GM19467 (cell line): ENCODE data around the gene PDGFRB.

ENCODE experiments used
- ATAC-seq: cut with Tn5 transposase; IDR thresholded peaks from one replicate; pipeline ENCODE4 v1.9.1; 2021; ENCODE audit warnings: mild to moderate bottlenecking, moderate library complexity; ENCODE audit not compliant: unreplicated experiment

The PDGFRB gene

DNA sequence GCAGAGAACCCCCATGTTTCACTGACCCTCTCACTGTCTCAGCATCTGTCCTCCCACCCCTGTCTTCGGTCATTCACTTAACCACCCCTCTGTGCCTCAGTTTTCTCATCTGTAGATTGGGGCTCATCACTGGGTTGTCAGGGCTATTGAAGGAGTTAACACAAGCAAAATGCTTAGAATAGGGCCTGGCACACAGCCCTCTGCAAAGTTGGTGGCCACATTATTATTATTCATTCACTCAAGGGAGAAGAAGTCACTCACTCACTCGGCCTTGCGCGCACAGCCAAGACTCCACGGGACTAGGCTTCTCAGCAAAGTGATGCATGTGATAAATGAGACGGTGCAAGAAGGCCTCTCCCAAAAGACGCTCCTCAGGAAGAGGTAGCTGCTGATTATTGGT is 8.0 kb downstream of the PDGFRB start:
- ATAC-seq: no peak

DNA sequence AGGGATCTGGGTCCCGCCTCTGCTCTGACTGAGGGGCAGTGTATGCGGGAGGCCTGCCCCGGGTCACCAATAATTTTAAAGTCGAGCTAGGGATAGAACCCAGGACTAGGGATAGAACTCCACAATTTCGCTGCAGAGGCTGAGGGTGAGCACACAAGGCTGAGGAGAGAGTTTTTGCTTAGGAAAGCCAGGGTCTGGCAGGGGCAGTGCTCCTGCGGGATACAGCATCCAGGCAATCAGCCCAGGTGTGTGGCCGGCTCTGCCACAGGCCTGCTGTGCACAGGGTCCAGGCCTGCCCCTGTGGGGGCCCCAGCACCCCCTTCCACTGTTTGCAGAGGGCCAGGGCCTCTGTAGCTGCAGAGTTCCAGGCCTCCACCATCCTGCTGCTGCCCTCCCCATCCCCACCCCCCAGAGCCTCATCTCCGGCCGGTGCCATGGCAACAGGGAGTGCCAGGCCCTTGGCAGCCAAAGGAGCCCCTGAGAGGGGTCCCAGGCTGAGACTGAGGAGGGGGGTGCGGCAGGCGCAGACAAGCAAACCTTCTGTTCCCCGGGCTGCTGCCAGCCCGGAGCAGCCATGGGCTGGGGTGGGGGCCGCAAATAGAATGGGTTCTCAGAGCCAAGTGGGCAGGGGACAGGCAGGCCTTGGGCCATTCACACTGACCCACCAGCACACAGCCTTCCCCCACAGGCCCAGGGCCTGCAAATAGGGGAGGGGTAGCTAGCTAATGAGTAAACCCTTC is 8.6 kb downstream of the PDGFRB start:
- no peak for ATAC-seq

DNA sequence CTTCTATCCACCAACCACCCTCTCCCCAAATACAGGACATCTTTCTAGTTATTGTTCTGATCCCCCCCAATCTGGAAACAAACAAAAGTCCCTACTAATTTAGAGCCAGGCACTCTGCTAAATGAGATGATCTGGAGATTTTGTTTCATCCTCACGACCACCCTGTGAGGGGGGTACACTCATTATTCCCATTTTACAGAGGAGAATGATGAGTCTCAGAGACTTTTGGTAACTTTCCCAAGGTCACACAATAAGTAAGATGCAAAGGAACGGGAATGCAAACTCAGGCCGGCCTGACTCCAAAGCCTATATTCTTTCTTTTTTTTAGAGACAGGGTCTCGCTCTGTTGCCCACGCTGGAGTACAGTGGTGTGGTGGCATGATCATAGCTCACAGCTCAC is 9.4 kb downstream of the PDGFRB start:
- no peak for ATAC-seq

DNA sequence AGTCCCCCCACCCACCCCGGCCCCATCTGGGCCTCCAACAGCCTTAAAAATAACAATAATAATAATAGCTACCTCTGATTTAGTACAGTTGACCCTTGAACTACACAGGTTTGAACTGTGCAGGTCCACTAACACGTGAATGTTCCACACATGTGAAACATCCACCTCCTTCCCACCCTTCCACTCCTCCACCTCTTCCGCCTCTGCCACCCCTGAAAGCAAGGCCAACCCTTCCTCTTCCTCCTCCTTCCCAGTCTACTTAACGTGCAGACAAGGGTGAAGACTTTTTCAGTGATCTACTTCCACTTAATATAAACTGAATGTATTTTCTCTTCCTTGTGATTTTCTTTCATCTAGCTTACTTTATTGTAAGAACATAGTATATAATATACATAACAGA is 10.8 kb downstream of the PDGFRB start:
- ATAC-seq: no peak

DNA sequence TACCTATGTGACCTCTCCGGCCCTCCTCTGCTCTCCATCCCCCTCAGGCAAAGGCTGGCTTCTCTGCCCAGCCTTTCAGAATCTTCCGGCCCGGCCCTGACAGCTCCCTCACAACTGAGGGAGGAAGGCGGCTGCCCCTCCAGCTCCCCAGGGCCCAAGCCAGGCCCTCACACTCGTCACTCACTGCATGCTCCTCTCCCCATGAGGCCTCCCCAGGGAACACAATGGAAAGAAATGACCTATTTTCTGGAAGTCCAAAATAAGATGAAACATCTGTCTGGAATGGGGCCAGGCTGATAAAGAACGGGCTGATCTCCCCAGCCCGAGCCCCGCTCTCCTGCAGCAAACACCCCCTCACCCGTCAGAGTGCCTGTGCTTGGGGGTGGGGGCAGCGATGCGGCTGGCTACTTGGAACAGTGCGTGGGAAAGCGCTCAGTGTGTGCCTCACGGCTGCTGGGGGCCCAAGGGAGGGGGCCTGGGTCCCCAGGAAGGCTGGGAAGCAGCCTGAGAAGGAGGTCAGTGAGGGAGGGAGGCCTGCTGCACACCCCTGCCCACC is 11.3 kb downstream of the PDGFRB start:
- no peak for ATAC-seq

DNA sequence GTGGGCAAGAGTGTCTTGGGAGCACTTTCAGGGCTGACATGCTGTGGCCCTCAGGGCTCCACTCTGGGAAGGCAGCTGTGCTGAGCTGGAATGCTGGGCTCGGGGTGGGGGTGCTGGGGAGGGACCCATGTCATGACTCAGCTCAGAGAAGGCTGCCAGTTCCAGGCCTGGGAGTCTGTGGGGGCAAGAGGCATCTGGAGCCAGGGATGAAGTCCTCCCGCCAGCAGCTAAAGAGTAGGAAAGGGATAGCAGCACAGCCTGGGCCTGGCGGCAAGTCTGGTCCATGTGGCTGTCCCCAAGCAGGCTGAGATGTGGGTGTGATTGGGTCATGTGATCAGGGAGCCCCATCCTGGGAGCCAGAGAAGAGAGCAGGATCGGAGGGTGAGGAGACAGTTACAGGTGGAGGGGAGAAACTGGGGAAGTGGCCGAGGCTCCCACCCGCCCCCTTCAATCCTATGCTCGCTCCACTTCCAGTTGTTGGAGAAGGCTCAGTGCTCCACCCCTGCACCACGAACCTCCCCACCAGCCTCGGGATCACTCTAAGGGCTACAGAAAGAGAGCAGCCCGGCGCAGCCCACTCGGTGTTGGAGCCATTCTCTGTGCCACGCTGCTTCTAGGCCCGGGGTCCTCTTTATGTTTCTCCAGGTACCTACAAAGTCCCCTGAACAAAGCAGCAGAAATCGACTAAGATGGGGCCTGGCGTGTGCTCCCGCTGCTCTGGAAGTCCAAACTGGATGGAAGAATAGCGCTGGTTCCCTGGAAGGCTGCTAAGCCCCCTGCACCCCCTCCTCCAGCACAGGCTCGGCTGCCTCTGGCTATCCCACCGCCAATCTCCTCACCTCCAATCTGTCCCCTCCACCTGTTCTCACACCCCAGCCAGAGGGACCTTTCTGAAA is 12.0 kb downstream of the PDGFRB start:
- no peak for ATAC-seq

DNA sequence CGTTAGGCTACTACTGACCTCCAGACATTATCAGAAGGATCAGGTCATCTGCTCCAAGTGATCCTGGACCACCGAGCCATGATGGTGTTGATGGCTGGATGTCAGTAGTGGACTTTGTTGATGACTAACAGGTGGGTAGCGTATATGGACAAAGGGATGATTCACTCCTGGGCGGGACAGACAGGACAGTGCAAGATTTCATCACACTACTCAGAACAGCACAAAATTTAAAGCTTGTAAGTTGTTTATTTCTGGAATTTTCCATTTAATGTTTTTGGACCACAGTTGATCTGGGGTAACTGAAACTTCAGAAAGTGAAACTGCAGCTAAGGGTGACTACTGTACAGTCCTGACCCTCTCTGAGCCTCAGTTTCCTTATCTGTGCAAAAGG is 12.7 kb downstream of the PDGFRB start:
- no peak for ATAC-seq

DNA sequence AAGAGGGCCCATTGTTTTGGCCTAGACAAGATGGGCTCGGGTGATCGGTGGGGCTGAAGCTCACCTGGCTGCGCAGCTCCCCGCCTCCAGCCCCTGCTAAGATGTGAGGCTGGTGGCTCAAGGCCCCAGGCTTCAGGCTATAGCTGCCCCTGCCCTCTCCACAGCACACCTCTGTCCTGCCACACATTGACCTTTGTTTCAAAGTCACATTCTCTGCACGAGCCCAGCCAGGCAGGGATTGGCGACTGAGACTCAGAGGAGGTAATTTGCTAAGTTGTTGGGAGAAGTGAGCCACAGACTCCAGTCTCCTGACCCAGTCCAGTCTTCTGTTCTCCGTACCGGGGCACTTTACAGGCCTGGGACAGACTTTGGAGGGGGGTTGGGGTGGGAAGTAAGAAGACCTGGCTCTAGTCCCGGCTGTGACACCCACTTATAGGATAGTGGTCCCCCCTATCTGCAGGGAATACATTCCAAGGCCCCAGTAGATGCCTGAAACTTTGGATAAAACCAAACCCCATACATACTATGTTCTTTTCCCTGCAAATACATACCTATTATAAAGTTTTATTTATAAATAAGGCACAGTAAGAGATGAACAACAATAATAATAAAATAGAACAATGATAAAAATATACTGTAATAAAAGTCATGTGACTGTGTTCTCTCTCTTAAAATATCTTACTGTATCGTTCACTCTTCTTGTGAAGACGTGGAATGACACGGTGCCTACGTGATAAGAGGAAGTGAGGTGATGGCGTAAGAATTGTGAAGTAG is 13.3 kb downstream of the PDGFRB start:
- ATAC-seq: no peak

DNA sequence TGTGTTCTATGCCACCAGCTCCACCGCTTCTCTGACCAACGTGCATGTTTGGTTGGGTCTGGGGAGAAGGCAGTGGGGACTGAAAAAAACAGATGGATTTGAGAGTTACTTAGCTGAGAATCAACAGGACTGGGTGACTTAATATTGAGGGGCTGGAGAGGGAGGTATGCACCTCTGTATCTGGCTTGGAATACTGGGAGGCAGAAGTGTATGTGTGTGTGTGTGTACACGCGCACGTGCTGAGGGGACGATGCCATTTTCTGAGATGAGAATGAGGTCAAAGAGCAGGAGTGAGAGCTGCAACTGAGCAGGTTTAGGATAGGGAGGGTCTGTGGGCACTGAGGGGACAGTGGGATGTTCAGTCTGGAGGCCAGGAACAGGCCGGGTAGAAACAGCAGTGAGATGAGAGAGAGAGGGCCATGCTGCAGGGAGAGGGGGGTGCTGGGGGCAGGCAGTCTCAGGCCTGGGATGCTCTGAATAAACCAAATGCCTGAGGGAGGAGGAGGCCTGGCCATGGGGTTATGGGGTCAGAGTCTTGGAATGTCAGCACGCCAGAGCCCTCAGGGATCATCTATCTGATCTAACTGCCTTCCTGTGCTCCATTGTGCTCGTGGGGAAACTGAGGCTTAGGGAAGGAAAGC is 14.0 kb downstream of the PDGFRB start:
- no peak for ATAC-seq

DNA sequence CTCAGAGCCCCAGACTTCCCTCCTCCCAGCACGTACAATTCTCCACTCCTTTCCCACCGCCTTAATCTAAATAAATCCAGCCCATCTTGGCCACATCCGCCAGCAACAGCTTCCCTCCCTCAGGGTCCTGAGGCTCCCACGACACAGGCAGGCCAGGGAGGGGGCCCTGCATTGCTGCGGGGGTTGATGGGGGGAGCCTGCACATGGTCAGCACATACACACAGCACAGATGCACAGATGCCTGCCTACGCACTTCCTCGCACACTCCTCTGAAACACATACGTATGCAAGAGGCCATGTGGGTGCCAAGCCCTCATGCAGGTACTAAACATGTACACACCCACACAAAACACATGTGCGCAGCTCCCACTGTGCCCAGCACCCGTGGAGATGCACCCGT is 14.8 kb downstream of the PDGFRB start:
- no peak for ATAC-seq

DNA sequence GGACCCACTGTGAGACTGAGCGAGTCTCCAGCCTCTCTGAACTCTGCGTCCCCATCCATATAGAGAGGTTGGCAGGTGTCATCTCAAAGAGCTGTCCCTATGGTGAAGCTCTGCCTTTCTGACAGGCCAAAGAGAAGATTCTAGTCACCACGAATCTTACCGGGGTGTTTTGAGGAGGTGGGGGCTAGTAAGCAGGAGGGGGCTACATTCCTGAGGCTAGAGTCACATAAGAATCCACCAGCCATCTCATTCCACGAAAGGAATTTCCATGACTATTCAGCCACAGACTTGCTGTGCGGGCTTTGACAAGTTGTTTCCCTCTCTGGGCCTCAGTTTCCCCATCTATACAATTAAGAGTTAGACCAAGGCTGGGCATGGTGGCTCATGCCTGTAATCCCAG is 16.3 kb downstream of the PDGFRB start:
- no peak for ATAC-seq

DNA sequence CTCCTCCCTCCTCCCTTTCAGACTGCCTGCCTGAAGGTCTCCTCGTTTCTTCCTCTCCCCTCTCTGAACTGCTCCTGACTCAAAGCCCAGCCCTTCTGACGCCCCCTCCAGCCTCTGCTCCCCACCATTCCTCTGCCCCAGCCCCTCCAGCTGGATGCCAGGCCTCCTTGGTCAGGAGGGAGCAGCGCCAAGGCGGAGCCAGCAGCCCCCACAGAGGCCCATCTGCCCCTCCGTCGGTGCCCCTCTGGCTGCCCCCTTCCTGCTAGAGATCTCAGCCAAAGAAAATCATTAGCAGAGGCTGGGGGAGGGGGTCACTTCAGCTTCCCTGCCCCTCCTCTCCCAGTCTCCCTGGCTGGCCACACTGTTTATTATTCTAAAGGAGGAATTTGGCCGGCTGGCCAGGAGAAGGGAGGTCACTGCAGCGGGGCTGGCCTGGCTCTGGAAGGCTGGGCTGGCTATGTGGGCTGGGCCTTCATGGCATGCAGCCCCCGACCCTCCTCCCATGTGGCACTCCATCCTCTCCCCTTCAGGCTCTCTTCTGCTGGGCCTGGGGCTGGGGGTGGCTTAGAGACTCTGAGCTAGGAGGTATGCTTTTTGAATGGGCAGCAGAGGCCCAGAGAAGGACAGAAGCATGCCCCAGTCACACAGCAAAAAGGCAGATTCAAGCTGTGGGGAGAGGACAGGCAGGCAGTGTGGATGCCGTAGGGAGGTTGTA is 16.9 kb downstream of the PDGFRB start:
- no peak for ATAC-seq

DNA sequence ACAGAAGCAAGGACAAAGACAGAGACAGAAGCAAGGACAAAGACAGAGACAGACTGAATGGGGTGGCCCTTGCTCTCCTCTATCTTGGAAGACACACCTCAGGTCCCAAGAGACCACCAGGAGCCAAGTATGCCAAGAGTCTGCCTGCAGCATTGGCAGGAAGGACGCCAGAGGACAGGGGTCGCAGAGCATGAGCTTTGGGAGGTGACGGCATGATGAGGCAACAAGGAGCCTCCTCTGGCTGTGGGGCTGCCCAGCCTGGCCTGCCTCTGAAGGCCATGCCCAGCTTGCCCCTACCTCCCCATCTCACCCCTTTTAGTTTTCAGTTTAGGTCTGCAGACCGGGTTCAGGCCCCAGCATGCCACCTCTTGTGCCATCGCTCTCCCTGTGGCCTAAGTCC is 17.6 kb downstream of the PDGFRB start:
- no peak for ATAC-seq

DNA sequence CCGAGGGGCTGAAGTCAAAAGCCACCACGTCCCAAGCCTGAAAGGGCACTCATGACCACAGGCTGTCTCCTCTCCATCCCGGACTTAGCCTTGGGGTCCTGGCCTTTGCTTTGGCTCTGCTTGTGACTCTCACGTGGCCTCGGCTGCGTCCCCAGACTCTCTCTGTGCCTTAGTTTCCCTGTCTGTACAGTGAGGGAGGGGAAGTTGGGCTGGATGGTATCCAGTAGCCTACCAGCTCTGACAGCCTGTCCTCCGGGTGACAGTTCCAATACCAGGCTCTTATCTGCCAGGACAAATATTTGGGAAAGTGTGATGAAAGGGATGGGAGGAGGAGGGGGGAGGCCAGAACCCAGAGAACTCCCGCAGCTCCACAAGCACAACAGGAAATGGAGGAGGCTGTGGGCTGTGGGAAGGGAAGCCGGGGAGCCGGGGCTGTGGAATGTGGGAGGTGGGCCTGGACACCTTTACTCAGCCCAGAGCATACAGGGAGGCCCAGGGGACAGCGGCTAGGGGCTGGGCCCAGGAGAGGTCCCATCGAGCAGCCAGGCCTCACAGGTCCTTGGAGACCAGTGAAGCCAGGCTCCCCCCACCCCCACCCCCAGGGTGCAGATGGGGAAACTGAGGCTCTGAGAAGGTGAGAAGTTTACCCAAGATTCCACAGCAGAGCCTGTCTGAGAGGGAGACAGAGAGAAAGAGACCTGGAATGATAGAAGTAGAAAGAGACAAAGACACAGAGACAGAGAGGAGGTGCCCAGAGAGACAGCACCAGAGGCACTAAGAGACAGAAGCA is 18.3 kb downstream of the PDGFRB start:
- no peak for ATAC-seq

DNA sequence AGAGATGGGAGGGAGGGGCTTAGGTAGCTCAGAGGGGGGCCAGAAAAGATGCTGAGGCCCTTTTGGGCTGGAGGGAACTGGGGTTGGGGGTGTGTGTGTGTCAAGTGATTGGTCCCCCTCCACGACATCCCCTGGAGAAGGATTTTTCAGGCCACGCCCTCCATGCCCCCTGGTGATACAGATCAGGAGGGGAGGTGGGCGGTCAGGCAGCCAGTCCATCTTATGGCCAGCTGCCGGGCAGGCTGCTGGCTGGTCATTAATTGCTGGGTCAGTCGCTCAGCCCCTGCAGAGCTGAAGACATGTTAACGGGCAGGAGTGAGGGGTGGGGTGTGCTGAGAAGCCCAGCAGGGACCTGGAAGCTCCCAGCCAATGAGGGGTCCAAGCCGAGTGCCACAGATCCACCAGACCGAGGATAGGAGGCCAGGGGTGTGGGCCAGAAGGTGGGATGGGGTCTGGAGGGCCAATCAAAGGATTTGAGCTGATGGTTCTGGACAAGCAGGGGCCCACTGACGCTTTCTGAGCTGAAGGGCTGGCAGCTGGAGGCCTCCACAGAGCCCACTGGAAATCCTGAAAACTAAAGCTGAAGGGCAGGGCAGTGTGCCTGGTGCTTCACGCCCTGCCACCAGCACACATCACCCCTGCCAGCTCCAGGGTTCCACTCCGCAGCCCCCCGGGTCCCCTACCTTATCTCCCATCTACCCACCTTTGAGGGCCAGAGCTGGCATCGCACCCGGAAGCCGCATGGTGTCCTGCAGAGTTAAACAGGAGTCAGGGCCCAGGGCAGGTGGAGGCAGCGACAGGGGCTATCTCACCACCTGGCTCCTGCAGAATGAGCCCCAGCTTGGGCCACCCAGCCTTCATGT is 19.1 kb downstream of the PDGFRB start:
- ATAC-seq: no peak

DNA sequence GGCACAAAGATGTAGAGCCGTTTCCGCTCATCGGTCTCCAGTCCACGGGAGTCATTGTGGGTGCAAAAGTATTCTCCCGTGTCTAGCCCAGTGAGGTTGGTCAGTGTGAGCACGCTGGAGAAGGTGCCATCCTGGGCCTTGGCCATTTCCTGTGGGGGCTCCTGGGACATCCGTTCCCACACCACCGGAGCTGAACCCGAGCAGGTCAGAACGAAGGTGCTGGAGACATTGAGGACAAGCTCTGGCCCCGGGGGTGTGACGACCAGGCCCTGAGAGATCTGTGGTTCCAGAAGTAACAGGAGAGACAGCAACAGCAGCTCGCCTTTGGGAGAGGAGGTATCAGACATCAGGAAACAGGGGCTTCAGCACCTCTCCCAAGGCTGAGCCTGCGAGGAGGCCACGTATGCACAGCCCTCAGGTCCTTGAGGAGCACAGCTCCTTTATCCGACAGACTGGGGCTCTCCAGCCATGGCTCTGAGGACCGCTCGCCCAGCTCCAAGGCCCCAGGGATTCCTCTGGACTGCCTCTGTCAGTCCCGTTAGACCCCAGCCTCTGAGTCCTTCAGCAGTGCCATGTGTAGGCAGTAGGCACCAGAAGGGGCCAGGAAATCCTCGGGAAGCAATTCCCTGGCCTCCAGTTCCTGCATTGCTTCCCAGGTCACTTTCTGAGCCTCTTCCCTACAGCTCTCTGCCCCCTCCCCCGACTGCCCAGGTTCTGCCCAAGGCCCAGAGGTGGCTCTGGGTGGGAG is 19.9 kb downstream of the PDGFRB start:
- no peak for ATAC-seq

DNA sequence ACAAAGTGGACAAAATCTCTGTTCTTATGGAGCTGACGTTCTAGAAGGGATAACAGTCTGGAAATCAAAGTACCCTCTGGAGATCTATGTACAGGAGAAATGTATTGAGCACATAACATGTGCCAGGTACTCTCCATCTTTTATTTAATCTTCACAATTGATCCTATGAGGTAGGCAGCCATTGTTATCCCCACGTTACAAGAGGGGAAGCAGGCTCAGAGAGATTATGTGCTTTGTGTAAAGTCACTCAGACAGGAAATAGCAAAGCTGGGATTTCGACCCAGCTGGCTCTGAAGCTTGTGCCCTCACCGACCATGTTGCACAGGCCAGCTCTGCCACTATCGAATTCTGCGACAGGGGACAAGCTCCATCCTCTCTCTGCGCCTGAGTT is 21.5 kb downstream of the PDGFRB start:
- no peak for ATAC-seq
